LNCAP (cell line): ENCODE data around the gene ZNF334.

ENCODE experiments used
- CTCF ChIP-seq: fragments of 450-650 bp; IDR thresholded peaks from 2 replicates; pipeline ENCODE4 v1.5.1; 2017; ENCODE audit warnings: mild to moderate bottlenecking

ZNF334 gene

GRCh38 chr20:46544576-46544975 lies 31.2 kb upstream of the ZNF334 start:
- TF ChIP-seq CTCF: no peak

GRCh38 chr20:46543959-46544358 lies 30.6 kb upstream of the ZNF334 start:
- TF ChIP-seq CTCF: no peak

GRCh38 chr20:46543033-46543432 lies 29.7 kb upstream of the ZNF334 start:
- no peak for TF ChIP-seq CTCF

GRCh38 chr20:46541229-46541935 lies 28.0 kb upstream of the ZNF334 start:
- no peak for TF ChIP-seq CTCF

- TF ChIP-seq CTCF: no peak
Measured at GRCh38 chr20:46539113-46539512, 25.8 kb upstream of the ZNF334 start.

- no peak for TF ChIP-seq CTCF
Measured at GRCh38 chr20:46530640-46531039, 17.3 kb upstream of the ZNF334 start.

GRCh38 chr20:46523696-46524328 lies 10.5 kb upstream of the ZNF334 start:
- no peak for TF ChIP-seq CTCF
